Activated CD4-positive, alpha-beta T cell treated with anti-CD3 and anti-CD28 coated beads, Interleukin-2, amount 10 ng/mL, durations not matched to agents 7 days and 5 days (primary cell): Measurements from ENCODE around the gene REG3A. TPM values are rescaled to one million over a fixed set of nuclear protein-coding genes. Genes with fewer than 3 reads are reported as not detected.

ENCODE experiments used
- CTCF ChIA-PET: fragments of 350-600 bp; sonication (Branson Sonifier 250); formaldehyde crosslinking; loops from one replicate; lab custom pipeline; 2021; ENCODE audit warnings: antibody characterized with exemption; lab: Charles Lee
- POLR2A ChIA-PET: fragments of 350-600 bp; sonication (Branson Sonifier 250); formaldehyde crosslinking; loops from one replicate; lab custom pipeline; 2021; ENCODE audit warnings: antibody characterized with exemption; lab: Charles Lee
- DNase-seq: peaks from one replicate; pipeline ENCODE4 v3.0.0-alpha.2; 2020
- H3K27ac Mint-ChIP-seq: one replicate; pipeline ENCODE4 v1.8.0; 2021; ENCODE audit warnings: mild to moderate bottlenecking, moderate library complexity, mixed read lengths
- H3K27me3 Mint-ChIP-seq: one replicate; pipeline ENCODE4 v1.8.0; 2021; ENCODE audit warnings: mixed read lengths
- H3K36me3 Mint-ChIP-seq: one replicate; pipeline ENCODE4 v1.8.0; 2021; ENCODE audit warnings: low read depth, mixed read lengths
- H3K4me1 Mint-ChIP-seq: one replicate; pipeline ENCODE4 v1.8.0; 2021; ENCODE audit warnings: mixed read lengths
- H3K4me3 Mint-ChIP-seq: one replicate; pipeline ENCODE4 v1.8.0; 2021; ENCODE audit warnings: mild to moderate bottlenecking, moderate library complexity, mixed read lengths
- H3K9me3 Mint-ChIP-seq: one replicate; pipeline ENCODE4 v1.8.0; 2021; ENCODE audit warnings: mixed read lengths
- total RNA-seq, 2 experiments: library from RNA; stranded (reverse); gene quantifications; one replicate each; pipeline ENCODE4 v1.2.3, GENCODE V29; 2021

The REG3A gene
- total RNA-seq, 2 experiments from 2014 or later: not detected

DNA sequence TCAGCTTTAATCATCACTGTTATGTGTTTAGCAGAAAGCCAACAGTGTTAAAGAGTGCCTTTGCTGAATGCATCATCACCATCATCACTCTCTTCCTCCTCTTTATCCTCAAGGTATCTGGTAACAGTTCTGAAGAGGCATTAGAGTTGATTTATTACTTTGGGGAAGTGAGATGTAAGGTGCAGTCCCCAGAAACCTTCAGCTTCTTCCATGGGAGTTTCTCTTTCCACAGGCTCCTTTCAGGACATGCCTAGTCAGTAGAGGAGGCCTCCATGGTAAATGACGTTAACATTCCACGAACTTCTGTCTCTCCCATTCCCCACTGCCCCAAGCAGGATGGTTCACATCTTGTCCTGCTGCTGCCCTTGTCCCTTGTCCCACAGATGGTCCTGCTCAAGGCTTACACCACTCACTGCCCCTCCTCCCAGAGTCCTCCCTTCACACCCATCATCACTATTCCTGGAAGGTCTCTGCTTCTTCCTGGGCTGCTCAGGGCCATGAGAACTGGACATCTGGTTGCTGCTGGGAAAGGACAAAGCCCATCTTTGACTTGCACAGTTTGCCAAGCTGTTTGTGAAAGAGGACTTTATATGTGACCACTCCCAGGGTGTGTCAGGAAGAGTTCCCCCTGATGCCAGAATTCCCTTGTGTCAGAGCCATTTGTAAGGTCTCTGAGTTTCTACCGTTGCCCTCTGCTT lies 44.6 kb downstream of the REG3A start:
- Mint-ChIP-seq H3K4me1 (no peaks in the 10 kb centered on the region), H3K27ac (no peak overlapping the region), H3K9me3 (peaks cover 6% of the 10 kb centered on the region), H3K36me3 (no peaks in the 10 kb centered on the region), H3K27me3 (no peaks in the 10 kb centered on the region), H3K4me3 (no peak overlapping the region)
- POLR2A ChIA-PET: no interaction called here
- DNase-seq: no peak
- CTCF ChIA-PET: no interaction called here

DNA sequence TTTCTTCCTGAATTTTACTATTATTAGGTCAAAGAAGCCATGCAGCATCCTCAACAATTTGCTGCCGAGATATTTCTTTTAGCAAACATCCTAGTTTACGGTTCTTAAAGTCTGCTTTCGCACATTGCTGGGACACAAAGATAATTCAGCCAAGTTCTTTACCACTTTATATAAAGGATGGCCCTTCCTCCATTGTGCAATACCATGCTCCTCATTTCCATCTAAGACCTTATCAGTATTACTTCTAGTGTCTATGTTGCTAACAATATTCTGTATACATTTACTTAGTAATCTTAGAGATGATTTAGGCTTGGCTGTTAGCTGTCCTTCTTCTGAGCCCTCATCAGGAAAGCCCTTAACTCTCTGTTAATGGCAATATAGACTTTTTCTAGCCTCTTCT lies 47.3 kb downstream of the REG3A start:
- POLR2A ChIA-PET: no interaction called here
- CTCF ChIA-PET: no interaction called here
- no peaks in the 10 kb centered on the region for H3K27me3 Mint-ChIP-seq

More for the DNA sequence above, 47.3 kb downstream of the REG3A start:
- peaks cover 6% of the 10 kb centered on the region for H3K9me3 Mint-ChIP-seq
- H3K4me3 Mint-ChIP-seq: no peak overlapping the region
- no peaks in the 10 kb centered on the region for H3K4me1 Mint-ChIP-seq
- no peaks in the 10 kb centered on the region for H3K36me3 Mint-ChIP-seq
- H3K27ac Mint-ChIP-seq: no peak overlapping the region
- DNase-seq: no peak

Other genes starting within 250 kb of the REG3A start
- not detected for gene REG3G, start 134.1 kb downstream of the REG3A start, total RNA-seq
- gene REG1B, start 71.8 kb downstream of the REG3A start, total RNA-seq: not detected
- not detected for gene REG1A, start 39.3 kb downstream of the REG3A start, total RNA-seq